Osteocyte (in vitro differentiated cells): ENCODE measurements around the gene SOST. TPM values are rescaled to one million over a fixed set of nuclear protein-coding genes. Genes with fewer than 3 reads are reported as not detected.

ENCODE experiments used
- DNase-seq: peaks from one replicate; pipeline ENCODE4 v3.0.0; 2021; ENCODE audit warnings: mixed read lengths; ENCODE audit not compliant: unreplicated experiment; ENCODE audit errors: extremely low spot score
- H3K27ac Mint-ChIP-seq: one replicate; pipeline ENCODE4 v1.8.0; 2021; ENCODE audit warnings: mild to moderate bottlenecking, mixed read lengths; ENCODE audit not compliant: unreplicated experiment
- H3K27me3 Mint-ChIP-seq: one replicate; pipeline ENCODE4 v1.8.0; 2021; ENCODE audit warnings: mixed read lengths; ENCODE audit not compliant: unreplicated experiment
- H3K36me3 Mint-ChIP-seq: one replicate; pipeline ENCODE4 v1.8.0; 2021; ENCODE audit warnings: mixed read lengths; ENCODE audit not compliant: unreplicated experiment
- H3K4me1 Mint-ChIP-seq: one replicate; pipeline ENCODE4 v1.8.0; 2021; ENCODE audit warnings: mixed read lengths; ENCODE audit not compliant: unreplicated experiment
- H3K4me3 Mint-ChIP-seq: one replicate; pipeline ENCODE4 v1.8.0; 2021; ENCODE audit warnings: mild to moderate bottlenecking, moderate library complexity, mixed read lengths; ENCODE audit not compliant: unreplicated experiment
- H3K9me3 Mint-ChIP-seq: one replicate; pipeline ENCODE4 v1.8.0; 2021; ENCODE audit warnings: mixed read lengths; ENCODE audit not compliant: unreplicated experiment
- CTCF ChIP-seq: fragments of 200-600 bp; sonication (generic); IDR thresholded peaks from 2 replicates; pipeline ENCODE4 v1.5.0; 2021; ENCODE audit warnings: antibody characterized with exemption, mild to moderate bottlenecking, moderate library complexity
- total RNA-seq: library from RNA; stranded (reverse); gene quantifications from 2 replicates; pipeline ENCODE4 v1.2.1, GENCODE V29; 2021

Gene SOST
- total RNA-seq, 1 donor from 2014 or later: not detected

- DNase-seq: no peak
- Mint-ChIP-seq H3K4me3 (no peak overlapping the region), H3K9me3 (no peaks in the 10 kb centered on the region), H3K36me3 (no peaks in the 10 kb centered on the region), H3K27me3 (peaks cover 4% of the 10 kb centered on the region), H3K27ac (no peak overlapping the region), H3K4me1 (peaks cover 9% of the 10 kb centered on the region)
- TF ChIP-seq CTCF: no peak
Measured at GRCh38 chr17:43782913-43783680, 24.5 kb upstream of the SOST start.

GRCh38 chr17:43780135-43780534 is 21.5 kb upstream of the SOST start, which contains the start of gene CFAP97D1:
Gene CFAP97D1 (plus strand): TSS chr17:43780435. CDS start chr17:43780463, 28 bp downstream.
- no peak for TF ChIP-seq CTCF
- Mint-ChIP-seq H3K4me1 (peaks cover 17% of the 10 kb centered on the region), H3K27ac (peak within 1 kb of the TSS; percentile 47), H3K4me3 (peak within 1 kb of the TSS; percentile 70), H3K36me3 (no peaks in the 10 kb centered on the region), H3K27me3 (peaks cover 2% of the 10 kb centered on the region), H3K9me3 (no peaks in the 10 kb centered on the region)
- no peak for DNase-seq

- DNase-seq: no peak
- H3K27ac Mint-ChIP-seq: peak overlapping the region; percentile 47
- peaks cover 2% of the 10 kb centered on the region for H3K27me3 Mint-ChIP-seq
- H3K36me3 Mint-ChIP-seq: no peaks in the 10 kb centered on the region
- no peak for TF ChIP-seq CTCF
- H3K4me1 Mint-ChIP-seq: peaks cover 17% of the 10 kb centered on the region
- no peaks in the 10 kb centered on the region for H3K9me3 Mint-ChIP-seq
- peak overlapping the region; percentile 70 for H3K4me3 Mint-ChIP-seq
Measured at GRCh38 chr17:43779145-43780125, 20.8 kb upstream of the SOST start.

GRCh38 chr17:43778337-43779144 is 19.9 kb upstream of the SOST start, which contains the start of gene DUSP3:
Gene DUSP3 (minus strand): TSS chr17:43778977. CDS start chr17:43778924, 53 bp downstream.
- peak within 1 kb of the TSS; percentile 83 for H3K4me3 Mint-ChIP-seq
- peak within 1 kb of the TSS; percentile 90 for H3K27ac Mint-ChIP-seq
- H3K27me3 Mint-ChIP-seq: peaks cover 2% of the 10 kb centered on the region
- H3K36me3 Mint-ChIP-seq: peaks cover 6% of the 10 kb centered on the region
- TF ChIP-seq CTCF: no peak
- peak; percentile 96 for DNase-seq
- H3K9me3 Mint-ChIP-seq: no peaks in the 10 kb centered on the region
- H3K4me1 Mint-ChIP-seq: peaks cover 12% of the 10 kb centered on the region
